HepG2 (cell line): ENCODE measurements around the gene PCIF1. TPM values are rescaled to one million over a fixed set of nuclear protein-coding genes. Genes with fewer than 3 reads are reported as not detected.

Experiments used
- BATF2 ChIP-seq: sonication (generic); formaldehyde crosslinking; IDR thresholded peaks from 2 replicates; pipeline ENCODE4 v1.8.0; 2022; ENCODE audit warnings: mild to moderate bottlenecking, missing genetic modification reagents, moderate library complexity
- DZIP1 ChIP-seq: sonication (generic); formaldehyde crosslinking; IDR thresholded peaks from 2 replicates; pipeline ENCODE4 v1.5.0; 2020; ENCODE audit warnings: mild to moderate bottlenecking, missing genetic modification reagents
- FOXO1 ChIP-seq: sonication (generic); formaldehyde crosslinking; IDR thresholded peaks from 2 replicates; pipeline ENCODE4 v1.4.0; 2020; ENCODE audit warnings: missing genetic modification reagents
- HMGXB3 ChIP-seq: sonication (generic); formaldehyde crosslinking; IDR thresholded peaks from 2 replicates; pipeline ENCODE4 v1.4.0; 2020; ENCODE audit warnings: missing genetic modification reagents, borderline replicate concordance
- HOXD1 ChIP-seq: sonication (generic); formaldehyde crosslinking; IDR thresholded peaks from 2 replicates; pipeline ENCODE4 v1.5.0; 2020; ENCODE audit warnings: missing genetic modification reagents
- KAT8 ChIP-seq: IDR thresholded peaks from 2 replicates; pipeline ENCODE4 v1.6.1; 2016; ENCODE audit warnings: missing genetic modification reagents, missing compliant biosample characterization
- SALL2 ChIP-seq: sonication (generic); formaldehyde crosslinking; IDR thresholded peaks from 2 replicates; pipeline ENCODE4 v1.8.1; 2023; ENCODE audit warnings: mild to moderate bottlenecking, missing genetic modification reagents, inconsistent platforms
- SRF ChIP-seq: IDR thresholded peaks from 2 replicates; pipeline ENCODE4 v1.6.1; 2011; ENCODE audit warnings: mild to moderate bottlenecking, low read depth, low read length, moderate library complexity
- ZFY ChIP-seq: sonication (generic); formaldehyde crosslinking; IDR thresholded peaks from 2 replicates; pipeline ENCODE4 v1.4.0; 2020; ENCODE audit warnings: missing genetic modification reagents
- ZNF256 ChIP-seq: sonication (generic); formaldehyde crosslinking; conservative IDR thresholded peaks from 2 replicates; pipeline ENCODE4 v1.4.0; 2020; ENCODE audit warnings: missing genetic modification reagents
- ZNF407 ChIP-seq: sonication (generic); formaldehyde crosslinking; IDR thresholded peaks from one replicate; pipeline ENCODE4 v1.5.1; 2020; ENCODE audit warnings: mild to moderate bottlenecking, missing genetic modification reagents; ENCODE audit errors: not compliant biosample characterization
- ZNF781 ChIP-seq: sonication (generic); formaldehyde crosslinking; IDR thresholded peaks from 2 replicates; pipeline ENCODE4 v1.5.1; 2020; ENCODE audit warnings: borderline replicate concordance, mild to moderate bottlenecking, missing genetic modification reagents; ENCODE audit errors: not compliant biosample characterization
- ZNF782 ChIP-seq: sonication (generic); formaldehyde crosslinking; IDR thresholded peaks from 2 replicates; pipeline ENCODE4 v1.4.0; 2020; ENCODE audit warnings: missing genetic modification reagents, mild to moderate bottlenecking, borderline replicate concordance
- polyA plus RNA-seq, 8 experiments: library from polyadenylated mRNA; depleted of rRNA in 3 of 8; stranded (reverse) in 7 of 8; unstranded in 1 of 8; fragments of >200 nt; fragmentation: Illumina TruSeq in 4 of 8; extraction: Trizol in 4 of 8; gene quantifications; 2 replicates each; pipeline versions ENCODE4 v1.2.1 to v1.2.3, GENCODE V29; 2011 to 2016; ENCODE audit warnings: low read depth in 4 of 8, missing spikeins in 1 of 8, mixed read lengths in 1 of 8; ENCODE audit not compliant: insufficient read depth in 1 of 8
- total RNA-seq, 5 experiments: library from RNA; depleted of rRNA; stranded (reverse); fragments of >200 nt; fragmentation: Illumina TruSeq; extraction: Trizol; gene quantifications; 2 replicates each; pipeline ENCODE4 v1.2.3, GENCODE V29; 2016; ENCODE audit warnings: low read depth in 1 of 5

Gene PCIF1
- total and polyA plus RNA-seq, 2 of the 13 experiments (the other 11 are each of a cell fraction or from before 2014, with no cell fraction given): 20.9 to 24.4 TPM

GRCh38 chr20:45918182-45918737, 16.2 kb upstream of the PCIF1 start (continued):
- TF ChIP-seq DZIP1 (CRISPR knock-in tag): no peak
- no peak for TF ChIP-seq HMGXB3 (CRISPR knock-in tag)
- 0 out of 2 replicates have a peak, but pooled peaks have one; percentile 40 for TF ChIP-seq KAT8 (CRISPR knock-in tag)
- 0 out of 2 replicates have a peak, but pooled peaks have one; percentile 20 for TF ChIP-seq FOXO1 (CRISPR knock-in tag)
- no peak for TF ChIP-seq SRF
- TF ChIP-seq ZNF782 (CRISPR knock-in tag): no peak; the same call in 1 of the 2 replicates
- TF ChIP-seq ZNF407 (CRISPR knock-in tag): no peak
- peak; percentile 29; the same call in 1 of the 2 replicates for TF ChIP-seq HOXD1
- no peak for TF ChIP-seq BATF2
- 0 out of 2 replicates have a peak, but pooled peaks have one; percentile 1 for TF ChIP-seq SALL2 (CRISPR knock-in tag)
- TF ChIP-seq ZNF256 (CRISPR knock-in tag): 0 out of 2 replicates have a peak, but pooled peaks have one; percentile 43
- TF ChIP-seq ZNF781 (CRISPR knock-in tag): peak; percentile 19
- peak; percentile 40 for TF ChIP-seq ZFY
